Measurements from ENCODE around the gene E2F1.

Gene E2F1

GRCh38 chr20:33727806-33728205, 41.6 kb upstream of the E2F1 start:
- Histone ChIP-seq H2BK12ac (ENCODE audit: low read length) (no peak overlapping the region), H3K18ac (ENCODE audit: low read length) (no peak overlapping the region), H2BK5ac (ENCODE audit: low read depth, low read length, poor library complexity) (no peak overlapping the region), H3K9me3 (ENCODE audit: insufficient read depth, low read depth, low read length) (no peaks in the 10 kb centered on the region), H3K79me2 (ENCODE audit: control insufficient read depth, insufficient read depth, low read length, poor library complexity) (peaks cover 4% of the 10 kb centered on the region), H4K91ac (ENCODE audit: low read depth, low read length) (no peak overlapping the region), H3K23ac (ENCODE audit: low read length) (no peak overlapping the region), H3K14ac (ENCODE audit: low read length) (no peak overlapping the region), H3K27ac (ENCODE audit: low read depth, low read length) (no peak overlapping the region), H2AFZ (ENCODE audit: insufficient read depth, low read length, poor library complexity) (no peak overlapping the region), H2AK5ac (ENCODE audit: low read length) (no peak overlapping the region), H3K4me3 (ENCODE audit: low read depth, low read length) (no peak overlapping the region), H2BK120ac (ENCODE audit: insufficient read depth, low read length, poor library complexity) (no peak overlapping the region), H3K9ac (ENCODE audit: low read length) (no peak overlapping the region), H3K27me3 (ENCODE audit: insufficient read depth, low read length) (no peaks in the 10 kb centered on the region), H3K36me3 (ENCODE audit: control insufficient read depth in 1 of 2, insufficient read depth in 2 of 2, low read length in 2 of 2) (no peaks in the 10 kb centered on the region), H4K12ac (ENCODE audit: low read depth, low read length) (peak overlapping the region; percentile 16), H3K4me2 (ENCODE audit: low read length) (no peak overlapping the region), H4K8ac (ENCODE audit: low read depth, low read length) (no peak overlapping the region), H3K4ac (ENCODE audit: low read depth, low read length) (no peak overlapping the region), H3K79me1 (ENCODE audit: low read length) (peaks cover 10% of the 10 kb centered on the region), H3K4me1 (ENCODE audit: control insufficient read depth in 1 of 2, insufficient read depth in 2 of 2, low read length in 2 of 2) (peaks cover 2 to 10% of the 10 kb centered on the region in 2 experiments)
- no peak for DNase-seq
- no CpG with 5 or more reads among the region's 3 CpGs for WGBS (ENCODE audit: extremely low coverage, insufficient coverage, insufficient read length)

- no peak overlapping the region for H3K4me2 ChIP-seq (ENCODE audit: low read length)
- H2AK5ac ChIP-seq (ENCODE audit: low read length), result no peak overlapping the region
- peaks cover 2 to 5% of the 10 kb centered on the region in 2 experiments for H3K4me1 ChIP-seq (ENCODE audit: control insufficient read depth in 1 of 2, insufficient read depth in 2 of 2, low read length in 2 of 2)
- H4K91ac ChIP-seq (ENCODE audit: low read depth, low read length), result no peak overlapping the region
- H3K27me3 ChIP-seq (ENCODE audit: insufficient read depth, low read length), result no peaks in the 10 kb centered on the region
- peaks cover 3% of the 10 kb centered on the region for H3K79me1 ChIP-seq (ENCODE audit: low read length)
- no peak overlapping the region for H3K27ac ChIP-seq (ENCODE audit: low read depth, low read length)
- H3K18ac ChIP-seq (ENCODE audit: low read length), result no peak overlapping the region
- DNase-seq, result no peak
- no peak overlapping the region for H2BK12ac ChIP-seq (ENCODE audit: low read length)
- no peaks in the 10 kb centered on the region for H3K36me3 ChIP-seq (ENCODE audit: control insufficient read depth in 1 of 2, insufficient read depth in 2 of 2, low read length in 2 of 2)
- WGBS (ENCODE audit: extremely low coverage, insufficient coverage, insufficient read length), result no CpG with 5 or more reads among the region's 5 CpGs
- H2BK5ac ChIP-seq (ENCODE audit: low read depth, low read length, poor library complexity), result no peak overlapping the region
- no peak overlapping the region for H3K4me3 ChIP-seq (ENCODE audit: low read depth, low read length)
- H2BK120ac ChIP-seq (ENCODE audit: insufficient read depth, low read length, poor library complexity), result no peak overlapping the region
- no peak overlapping the region for H3K9ac ChIP-seq (ENCODE audit: low read length)
- no peak overlapping the region for H2AFZ ChIP-seq (ENCODE audit: insufficient read depth, low read length, poor library complexity)
- H3K4ac ChIP-seq (ENCODE audit: low read depth, low read length), result no peak overlapping the region
- no peak overlapping the region for H3K14ac ChIP-seq (ENCODE audit: low read length)
- no peak overlapping the region for H4K12ac ChIP-seq (ENCODE audit: low read depth, low read length)
- no peaks in the 10 kb centered on the region for H3K79me2 ChIP-seq (ENCODE audit: control insufficient read depth, insufficient read depth, low read length, poor library complexity)
- no peak overlapping the region for H4K8ac ChIP-seq (ENCODE audit: low read depth, low read length)
- H3K23ac ChIP-seq (ENCODE audit: low read length), result no peak overlapping the region
- H3K9me3 ChIP-seq (ENCODE audit: insufficient read depth, low read depth, low read length), result no peaks in the 10 kb centered on the region
These were observed 40.9 kb upstream of the E2F1 start for GRCh38 chr20:33727115-33727479.

- Histone ChIP-seq H3K4me2 (ENCODE audit: low read length) (no peak overlapping the region), H3K36me3 (ENCODE audit: control insufficient read depth in 1 of 2, insufficient read depth in 2 of 2, low read length in 2 of 2) (no peaks in the 10 kb centered on the region), H3K27ac (ENCODE audit: low read depth, low read length) (no peak overlapping the region), H3K79me1 (ENCODE audit: low read length) (no peaks in the 10 kb centered on the region), H3K9me3 (ENCODE audit: insufficient read depth, low read depth, low read length) (no peaks in the 10 kb centered on the region), H3K18ac (ENCODE audit: low read length) (no peak overlapping the region), H2AK5ac (ENCODE audit: low read length) (no peak overlapping the region), H2BK12ac (ENCODE audit: low read length) (no peak overlapping the region), H3K9ac (ENCODE audit: low read length) (no peak overlapping the region), H3K23ac (ENCODE audit: low read length) (no peak overlapping the region), H3K4ac (ENCODE audit: low read depth, low read length) (no peak overlapping the region), H4K91ac (ENCODE audit: low read depth, low read length) (no peak overlapping the region), H4K12ac (ENCODE audit: low read depth, low read length) (no peak overlapping the region), H3K14ac (ENCODE audit: low read length) (no peak overlapping the region), H2BK120ac (ENCODE audit: insufficient read depth, low read length, poor library complexity) (no peak overlapping the region), H3K4me3 (ENCODE audit: low read depth, low read length) (no peak overlapping the region), H2AFZ (ENCODE audit: insufficient read depth, low read length, poor library complexity) (no peak overlapping the region), H4K8ac (ENCODE audit: low read depth, low read length) (no peak overlapping the region), H3K4me1 (ENCODE audit: control insufficient read depth in 1 of 2, insufficient read depth in 2 of 2, low read length in 2 of 2) (no peaks in the 10 kb centered on the region), H3K27me3 (ENCODE audit: insufficient read depth, low read length) (no peaks in the 10 kb centered on the region), H3K79me2 (ENCODE audit: control insufficient read depth, insufficient read depth, low read length, poor library complexity) (no peaks in the 10 kb centered on the region), H2BK5ac (ENCODE audit: low read depth, low read length, poor library complexity) (no peak overlapping the region)
- no CpG with 5 or more reads among the region's 7 CpGs for WGBS (ENCODE audit: extremely low coverage, insufficient coverage, insufficient read length)
- peak; percentile 58 to 79 for DNase-seq
These were observed 39.6 kb upstream of the E2F1 start for GRCh38 chr20:33725607-33726264.

- H3K18ac ChIP-seq (ENCODE audit: low read length), result no peak overlapping the region
- H3K23ac ChIP-seq (ENCODE audit: low read length), result no peak overlapping the region
- H3K79me2 ChIP-seq (ENCODE audit: control insufficient read depth, insufficient read depth, low read length, poor library complexity), result no peaks in the 10 kb centered on the region
These were observed 38.4 kb upstream of the E2F1 start for GRCh38 chr20:33724439-33725094.

More at GRCh38 chr20:33724439-33725094, 38.4 kb upstream of the E2F1 start:
- no peaks in the 10 kb centered on the region for H3K36me3 ChIP-seq (ENCODE audit: control insufficient read depth in 1 of 2, insufficient read depth in 2 of 2, low read length in 2 of 2)
- no peaks in the 10 kb centered on the region for H3K4me1 ChIP-seq (ENCODE audit: control insufficient read depth in 1 of 2, insufficient read depth in 2 of 2, low read length in 2 of 2)
- H2AK5ac ChIP-seq (ENCODE audit: low read length), result no peak overlapping the region
- H4K12ac ChIP-seq (ENCODE audit: low read depth, low read length), result no peak overlapping the region
- H3K4me3 ChIP-seq (ENCODE audit: low read depth, low read length), result no peak overlapping the region
- H3K14ac ChIP-seq (ENCODE audit: low read length), result no peak overlapping the region
- no CpG with 5 or more reads among the region's 14 CpGs for WGBS (ENCODE audit: extremely low coverage, insufficient coverage, insufficient read length)
- no peak overlapping the region for H3K9ac ChIP-seq (ENCODE audit: low read length)
- no peak overlapping the region for H2AFZ ChIP-seq (ENCODE audit: insufficient read depth, low read length, poor library complexity)
- H4K91ac ChIP-seq (ENCODE audit: low read depth, low read length), result no peak overlapping the region
- peak; percentile 96 to 99 for DNase-seq
- no peak overlapping the region for H2BK5ac ChIP-seq (ENCODE audit: low read depth, low read length, poor library complexity)
- H3K79me1 ChIP-seq (ENCODE audit: low read length), result no peaks in the 10 kb centered on the region
- H3K4ac ChIP-seq (ENCODE audit: low read depth, low read length), result no peak overlapping the region
- no peaks in the 10 kb centered on the region for H3K27me3 ChIP-seq (ENCODE audit: insufficient read depth, low read length)
- no peak overlapping the region for H3K4me2 ChIP-seq (ENCODE audit: low read length)
- H3K9me3 ChIP-seq (ENCODE audit: insufficient read depth, low read depth, low read length), result no peaks in the 10 kb centered on the region
- no peak overlapping the region for H4K8ac ChIP-seq (ENCODE audit: low read depth, low read length)
- no peak overlapping the region for H3K27ac ChIP-seq (ENCODE audit: low read depth, low read length)
- no peak overlapping the region for H2BK12ac ChIP-seq (ENCODE audit: low read length)
- H2BK120ac ChIP-seq (ENCODE audit: insufficient read depth, low read length, poor library complexity), result no peak overlapping the region

Measured in trophoblast cell (in vitro differentiated cells and primary cell).